GM10248 (cell line): ENCODE data around the gene TMEM35B.

ENCODE experiments used
- CTCF ChIA-PET: fragments of 300-600 bp; sonication (Branson Sonifier 250); formaldehyde crosslinking; extraction: SDS; loops from one replicate; lab custom pipeline; 2021; ENCODE audit warnings: antibody characterized with exemption; lab: Yijun Ruan, JAX
- POLR2A ChIA-PET: fragments of 350-650 bp; sonication (Branson Sonifier 250); formaldehyde crosslinking; extraction: SDS; loops from one replicate; lab custom pipeline; 2020; ENCODE audit warnings: antibody characterized with exemption; lab: Yijun Ruan, JAX
- DNase-seq: peaks from one replicate; pipeline ENCODE4 v3.0.0; 2012; ENCODE audit errors: extremely low spot score
- CTCF ChIP-seq: IDR thresholded peaks from 2 replicates; pipeline ENCODE4 v1.5.1; 2012; ENCODE audit warnings: mild to moderate bottlenecking, low read depth; ENCODE audit errors: extremely low read depth, missing control alignments, control extremely low read depth

TMEM35B gene

GRCh38 chr1:34984793-34985608 lies at the start of gene TMEM35B:
Gene TMEM35B, minus strand, starts transcription at chr1:34985347. Its CDS starts 42 bp downstream, at chr1:34985305.
- POLR2A ChIA-PET: interaction anchor here (0.6 to 1.1 kb wide), 2 partner anchors 45 to 95 kb away, joined by 3 read pairs; partner anchors contain the start of gene ZMYM1
- no peak for TF ChIP-seq CTCF
- peak; percentile 86 for DNase-seq
- CTCF ChIA-PET: interaction anchor here (0.8 to 2.5 kb wide), 7 partner anchors 10 to 133 kb away, joined by 3 to 10 read pairs (median 3); no protein-coding TSS in a partner anchor

- CTCF ChIA-PET: no interaction called here
- POLR2A ChIA-PET: no interaction called here
- DNase-seq: no peak
- no peak for TF ChIP-seq CTCF
These were observed 48.2 kb upstream of the TMEM35B start for GRCh38 chr1:35033346-35033745.

- DNase-seq: no peak
- POLR2A ChIA-PET: no interaction called here
- CTCF ChIA-PET: interaction anchor here (2.0 kb wide), 1 partner anchor 172 kb away, joined by 5 read pairs; no protein-coding TSS in a partner anchor
- no peak for TF ChIP-seq CTCF
These were observed 47.2 kb upstream of the TMEM35B start for GRCh38 chr1:35032384-35032739.

GRCh38 chr1:35030756-35031446 lies 45.8 kb upstream of the TMEM35B start:
- DNase-seq: peak; percentile 32
- POLR2A ChIA-PET: interaction anchor here (1.7 kb wide), 1 partner anchor 46 kb away, joined by 3 read pairs; the partner anchor contains the start of gene TMEM35B
- CTCF ChIA-PET: interaction anchor here (0.9 to 3.1 kb wide), 5 partner anchors 13 to 171 kb away, joined by 3 to 12 read pairs (median 5); no protein-coding TSS in a partner anchor
- TF ChIP-seq CTCF: no peak

- DNase-seq: no peak
- no peak for TF ChIP-seq CTCF
- ChIA-PET POLR2A (interaction anchor here (1.7 kb wide), 1 partner anchor 45 kb away, joined by 3 read pairs; the partner anchor contains the start of gene TMEM35B), CTCF (interaction anchor here (0.9 to 3.1 kb wide), 6 partner anchors 10 to 164 kb away, joined by 3 to 12 read pairs (median 6); partner anchors contain the start of gene ZMYM1)
These were observed 45.2 kb upstream of the TMEM35B start for GRCh38 chr1:35030338-35030737.

GRCh38 chr1:35029761-35030160 lies 44.6 kb upstream of the TMEM35B start:
- POLR2A ChIA-PET: interaction anchor here (1.7 kb wide), 1 partner anchor 44 kb away, joined by 3 read pairs; the partner anchor contains the start of gene TMEM35B

More at GRCh38 chr1:35029761-35030160, 44.6 kb upstream of the TMEM35B start:
- TF ChIP-seq CTCF: no peak
- no peak for DNase-seq
- CTCF ChIA-PET: interaction anchor here (0.8 to 3.1 kb wide), 8 partner anchors 9 to 164 kb away, joined by 3 to 12 read pairs (median 4); partner anchors contain the start of gene ZMYM1
